Measurements from ENCODE around the gene MGA. TPM values are rescaled to one million over a fixed set of nuclear protein-coding genes. Genes with fewer than 3 reads are reported as not detected.
A peak's percentile ranks its signal among the peaks of the same experiment; 100 is the strongest.

Gene MGA
- total RNA-seq, 4 donors from 2014 or later: 34.9 to 50.7 (median 35.9) TPM

DNA sequence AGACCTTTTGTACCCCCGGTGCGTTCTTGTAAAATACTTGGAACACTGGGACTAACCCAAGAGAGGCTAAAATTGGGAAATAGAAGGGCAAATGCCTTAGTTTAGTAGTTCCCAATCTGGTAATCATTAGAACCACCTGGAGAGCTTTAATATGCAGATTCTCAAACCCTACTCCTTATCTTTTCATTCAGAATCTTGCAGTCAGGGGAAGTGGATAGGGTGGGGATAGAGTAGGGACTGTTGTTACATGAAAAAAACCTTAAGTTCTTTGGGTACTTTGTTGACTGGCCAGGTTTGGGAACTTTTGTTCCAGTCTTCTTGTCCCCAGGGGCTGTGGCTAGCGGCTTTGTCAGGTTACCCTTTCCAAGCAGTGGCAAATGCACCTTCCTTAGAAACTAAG, 130.0 kb downstream of the MGA start:
- ATAC-seq (ENCODE audit: low FRiP score) (no peak), DNase-seq (ENCODE audit: low spot score) (no peak)
- TF ChIP-seq CTCF (IDR thresholded peaks at IDR 0.05): no peak

- TF ChIP-seq CTCF (IDR thresholded peaks at IDR 0.05): no peak
- DNase-seq (ENCODE audit: low spot score): no peak
- ATAC-seq (ENCODE audit: low FRiP score): peak; percentile 58
These were observed 130.7 kb downstream of the MGA start for GRCh38 chr15:41790756-41791546.

DNA sequence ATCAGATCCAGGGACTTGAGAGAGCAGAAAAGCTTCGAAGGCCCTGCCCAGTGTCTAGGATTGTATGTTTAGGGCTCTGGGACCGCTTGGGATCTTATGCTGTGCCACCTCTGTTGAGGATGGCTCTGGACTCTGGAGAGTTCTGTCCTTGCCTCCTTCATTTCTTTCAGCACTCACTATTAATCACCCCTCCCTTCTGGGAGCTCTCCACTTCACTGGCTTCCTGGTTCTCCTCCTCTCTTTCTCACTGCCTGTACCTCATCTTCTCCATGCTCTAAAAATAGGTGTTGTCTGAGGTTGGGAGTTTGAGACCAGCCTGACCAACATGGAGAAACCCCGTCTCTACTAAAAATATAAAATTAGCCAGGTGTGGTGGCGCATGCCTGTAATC, 131.3 kb downstream of the MGA start:
- TF ChIP-seq CTCF (IDR thresholded peaks at IDR 0.05): no peak
- ATAC-seq (ENCODE audit: low FRiP score) (peak; percentile 29), DNase-seq (ENCODE audit: low spot score) (no peak)

- ATAC-seq (ENCODE audit: low FRiP score) (no peak), DNase-seq (ENCODE audit: low spot score) (no peak)
- no peak for TF ChIP-seq CTCF (IDR thresholded peaks at IDR 0.05)
These were observed 131.9 kb downstream of the MGA start for GRCh38 chr15:41792000-41792637.

DNA sequence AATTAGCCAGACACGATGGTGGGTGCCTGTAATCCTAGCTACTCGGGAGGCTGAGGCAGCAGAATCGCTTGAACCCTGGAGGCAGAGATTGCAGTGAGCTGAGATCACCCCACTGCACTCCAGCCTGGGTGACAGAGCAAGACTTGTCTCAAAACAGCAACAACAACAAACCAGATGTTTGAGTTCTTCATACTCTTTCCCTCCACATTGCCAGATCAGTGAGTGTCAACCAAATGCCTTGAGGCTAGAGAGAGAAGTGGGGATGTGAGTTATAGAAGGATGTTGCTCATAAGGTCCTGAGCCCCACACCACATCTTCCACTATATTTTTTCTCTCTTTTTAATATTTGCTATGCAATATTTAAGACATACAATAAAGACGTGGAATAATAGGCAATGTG, 133.9 kb downstream of the MGA start:
- DNase-seq (ENCODE audit: low spot score) (no peak), ATAC-seq (ENCODE audit: low FRiP score) (no peak)
- TF ChIP-seq CTCF (IDR thresholded peaks at IDR 0.05): no peak

- ATAC-seq (ENCODE audit: low FRiP score): peak; percentile 58
- no peak for TF ChIP-seq CTCF (IDR thresholded peaks at IDR 0.05)
These were observed 136.0 kb downstream of the MGA start for GRCh38 chr15:41795996-41796856.

More at GRCh38 chr15:41795996-41796856, 136.0 kb downstream of the MGA start:
- no peak for DNase-seq (ENCODE audit: low spot score)
